ENCODE measurements around the gene ENAM.

DNA sequence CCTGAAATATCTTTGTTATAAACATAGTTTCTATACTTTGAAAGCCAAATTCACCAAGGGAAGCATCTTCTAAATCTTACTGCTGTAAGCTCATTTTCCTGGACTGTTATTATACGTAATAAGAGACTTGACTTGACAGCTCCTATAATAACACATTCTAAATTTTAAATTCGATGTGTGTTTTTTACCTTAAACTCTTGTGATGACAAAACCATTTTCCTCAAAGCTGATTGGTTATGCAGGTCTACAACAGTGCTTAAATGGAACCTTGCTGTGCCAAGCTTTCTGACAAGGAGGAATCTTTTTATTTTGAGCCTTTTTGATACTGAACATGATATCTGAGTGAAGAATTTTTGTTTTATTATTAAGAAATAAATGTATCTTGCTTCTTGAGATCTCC is at the start of gene ENAM:
- no peak for TF ChIP-seq YY1 (IDR thresholded peaks at IDR 0.05; ENCODE audit: low read depth)
- no peak for TF ChIP-seq NFIC (IDR thresholded peaks at IDR 0.05)
- no peak for TF ChIP-seq EP300 (IDR thresholded peaks at IDR 0.05; ENCODE audit: borderline replicate concordance)
- TF ChIP-seq, protein P1, sequence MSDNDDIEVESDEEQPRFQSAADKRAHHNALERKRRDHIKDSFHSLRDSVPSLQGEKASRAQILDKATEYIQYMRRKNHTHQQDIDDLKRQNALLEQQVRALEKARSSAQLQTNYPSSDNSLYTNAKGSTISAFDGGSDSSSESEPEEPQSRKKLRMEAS (IDR thresholded peaks at IDR 0.05) = no peak
- no peak for TF ChIP-seq TAF1 (IDR thresholded peaks at IDR 0.05; ENCODE audit: low read depth)
- TF ChIP-seq TCF12 (IDR thresholded peaks at IDR 0.05; ENCODE audit: low read depth) = no peak
- TF ChIP-seq RAD21 (IDR thresholded peaks at IDR 0.05; ENCODE audit: low read depth) = no peak
- no peak for TF ChIP-seq EGR1 (IDR thresholded peaks at IDR 0.05)
